H1 (cell line): Measurements from ENCODE around the gene DHX57. TPM values are rescaled to one million over a fixed set of nuclear protein-coding genes. Genes with fewer than 3 reads are reported as not detected.

Source experiments
- CTCF ChIA-PET: fragments of 300-600 bp; sonication (Branson Sonifier 250); formaldehyde crosslinking; loops from one replicate; lab custom pipeline; 2021; ENCODE audit not compliant: partially characterized antibody; lab: Charles Lee
- POLR2A ChIA-PET: fragments of 300-600 bp; sonication (Branson Sonifier 250); formaldehyde crosslinking; loops from one replicate; lab custom pipeline; 2021; ENCODE audit warnings: inconsistent platforms; ENCODE audit not compliant: partially characterized antibody; lab: Charles Lee
- DNase-seq, 2 experiments: peaks; one replicate each; pipeline versions ENCODE4 v3.0.0 to v3.0.0-alpha.2; 2010 to 2022; ENCODE audit warnings: low spot score in 2 of 2, low read depth in 1 of 2, mixed read lengths in 1 of 2
- FAIRE-seq: peaks from 2 replicates; lab custom pipeline; 2011; peaks lifted over from hg19 to GRCh38; lab: Jason Lieb, UNC
- H2AFZ ChIP-seq: 2 replicates; pipeline ENCODE4 v1.8.1; 2012; ENCODE audit warnings: low read length, inconsistent platforms
- H2AK5ac ChIP-seq: 2 replicates; pipeline ENCODE4 v1.6.1; 2013; ENCODE audit warnings: low read depth, low read length
- H2BK120ac ChIP-seq: replicated peaks from 2 replicates; pipeline ENCODE3; 2013; ENCODE audit warnings: low read depth, low read length, inconsistent platforms
- H2BK12ac ChIP-seq: 2 replicates; pipeline ENCODE4 v1.6.1; 2013; ENCODE audit warnings: low read depth, low read length
- H2BK15ac ChIP-seq: 2 replicates; pipeline ENCODE4 v1.6.1; 2013; ENCODE audit warnings: low read length
- H2BK20ac ChIP-seq: 2 replicates; pipeline ENCODE4 v1.6.1; 2013; ENCODE audit warnings: low read length
- H2BK5ac ChIP-seq: 2 replicates; pipeline ENCODE4 v1.6.1; 2013; ENCODE audit warnings: low read depth, low read length
- H3K14ac ChIP-seq: 2 replicates; pipeline ENCODE4 v1.6.1; 2013; ENCODE audit warnings: inconsistent platforms; ENCODE audit not compliant: insufficient read length
- H3K18ac ChIP-seq: 2 replicates; pipeline ENCODE4 v1.6.1; 2013; ENCODE audit warnings: low read length; ENCODE audit errors: extremely low read depth
- H3K23ac ChIP-seq: 2 replicates; pipeline ENCODE4 v1.6.1; 2013; ENCODE audit warnings: inconsistent platforms; ENCODE audit not compliant: insufficient read length
- H3K23me2 ChIP-seq: 2 replicates; pipeline ENCODE4 v1.6.1; 2013; ENCODE audit warnings: low read depth, low read length
- H3K27ac ChIP-seq: 2 replicates; pipeline ENCODE4 v1.6.1; 2011; ENCODE audit warnings: low read depth, low read length, inconsistent platforms
- H3K27me3 ChIP-seq, 4 experiments: replicated peaks in 1 of 4; 1 replicate in 1 of 4; 2 replicates in 3 of 4; pipeline versions ENCODE4 v1.6.1 to v1.8.1; 2011 to 2013; ENCODE audit warnings: low read length in 3 of 4, mild to moderate bottlenecking in 3 of 4, inconsistent platforms in 2 of 4, mixed read lengths in 2 of 4, moderate library complexity in 1 of 4; ENCODE audit not compliant: control insufficient read depth in 3 of 4, insufficient read depth in 3 of 4; ENCODE audit errors: extremely low read depth in 1 of 4
- H3K36me3 ChIP-seq, 4 experiments: 2 replicates each; pipeline versions ENCODE4 v1.6.1 to v1.8.1; 2011 to 2013; ENCODE audit warnings: mild to moderate bottlenecking in 4 of 4, low read length in 3 of 4, moderate library complexity in 2 of 4, control low read depth in 1 of 4, inconsistent platforms in 1 of 4; ENCODE audit not compliant: insufficient read depth in 4 of 4, control insufficient read depth in 2 of 4
- H3K4ac ChIP-seq: replicated peaks from 2 replicates; pipeline ENCODE3; 2013; ENCODE audit warnings: low read length, low read depth, mixed read lengths, inconsistent platforms; ENCODE audit not compliant: insufficient read length
- H3K4me1 ChIP-seq, 4 experiments: replicated peaks in 1 of 4; 1 replicate in 1 of 4; 2 replicates in 3 of 4; pipeline versions ENCODE4 v1.6.1 to v1.8.1; 2011 to 2013; ENCODE audit warnings: low read length in 3 of 4, inconsistent platforms in 2 of 4, mixed read lengths in 1 of 4; ENCODE audit not compliant: insufficient read depth in 4 of 4, control insufficient read depth in 3 of 4
- H3K4me2 ChIP-seq, 2 experiments: 2 replicates each; pipeline versions ENCODE4 v1.6.1 to v1.8.1; 2011 to 2013; ENCODE audit warnings: low read depth in 2 of 2, low read length in 2 of 2, control low read depth in 1 of 2, inconsistent platforms in 1 of 2, mild to moderate bottlenecking in 1 of 2; ENCODE audit not compliant: insufficient read depth in 1 of 2
- H3K4me3 ChIP-seq, 4 experiments: fragments of 200-600, 300-600 bp in 1 of 4; sonication (generic), shearing (Covaris generic), sonication (Bioruptor Twin) in 1 of 4; 2 replicates each; pipeline versions ENCODE4 v1.5.1 to v1.8.1; 2011 to 2016; ENCODE audit warnings: low read length in 4 of 4, low read depth in 3 of 4, control low read depth in 2 of 4, inconsistent platforms in 2 of 4, mild to moderate bottlenecking in 2 of 4, mixed read lengths in 1 of 4, moderate library complexity in 1 of 4; ENCODE audit not compliant: insufficient read depth in 2 of 4; ENCODE audit errors: extremely low read depth in 1 of 4
- H3K56ac ChIP-seq: replicated peaks from 2 replicates; pipeline ENCODE3; 2013; ENCODE audit warnings: low read depth, mild to moderate bottlenecking, mixed read lengths, low read length, inconsistent platforms; ENCODE audit not compliant: insufficient read length
- H3K79me1 ChIP-seq: 2 replicates; pipeline ENCODE4 v1.6.1; 2013; ENCODE audit warnings: low read depth, low read length, control low read depth
- H3K79me2 ChIP-seq, 2 experiments: 2 replicates each; pipeline versions ENCODE4 v1.6.1 to v1.8.1; 2012 to 2013; ENCODE audit warnings: low read length in 2 of 2, mild to moderate bottlenecking in 2 of 2, inconsistent platforms in 1 of 2; ENCODE audit not compliant: insufficient read depth in 2 of 2, control insufficient read depth in 1 of 2
- H3K9ac ChIP-seq, 4 experiments: replicated peaks in 1 of 4; 1 replicate in 1 of 4; 2 replicates in 3 of 4; pipeline versions ENCODE4 v1.6.1 to v1.8.1; 2011 to 2013; ENCODE audit warnings: low read depth in 3 of 4, low read length in 3 of 4, control low read depth in 2 of 4, mild to moderate bottlenecking in 2 of 4, moderate library complexity in 2 of 4, inconsistent platforms in 1 of 4; ENCODE audit errors: extremely low read depth in 1 of 4
- H3K9me3 ChIP-seq, 2 experiments: 2 replicates each; pipeline versions ENCODE4 v1.6.1 to v1.8.1; 2012 to 2013; ENCODE audit warnings: mild to moderate bottlenecking in 2 of 2, moderate library complexity in 2 of 2, control low read depth in 1 of 2, inconsistent platforms in 1 of 2, low read depth in 1 of 2, low read length in 1 of 2, mixed read lengths in 1 of 2; ENCODE audit not compliant: insufficient read depth in 2 of 2
- H4K20me1 ChIP-seq, 2 experiments: replicated peaks in 1 of 2; 2 replicates each; pipeline versions ENCODE3 to v1.8.1; 2011 to 2013; ENCODE audit warnings: inconsistent platforms in 2 of 2, low read length in 2 of 2, mild to moderate bottlenecking in 1 of 2; ENCODE audit not compliant: insufficient read depth in 2 of 2, control insufficient read depth in 1 of 2
- H4K5ac ChIP-seq: 2 replicates; pipeline ENCODE4 v1.6.1; 2013; ENCODE audit warnings: low read length, low read depth, mixed read lengths, inconsistent platforms; ENCODE audit not compliant: insufficient read length
- H4K8ac ChIP-seq: 2 replicates; pipeline ENCODE4 v1.8.0; 2013; ENCODE audit warnings: mild to moderate bottlenecking, moderate library complexity, low read length, inconsistent platforms; ENCODE audit not compliant: insufficient read depth; ENCODE audit errors: extremely low read depth
- H4K91ac ChIP-seq: replicated peaks from 2 replicates; pipeline ENCODE3; 2013; ENCODE audit warnings: low read length, mixed read lengths, inconsistent platforms; ENCODE audit not compliant: insufficient read length
- ASH2L ChIP-seq: fragments of 200-600, 300-600 bp; sonication (generic); IDR thresholded peaks from one replicate; pipeline ENCODE4 v1.7.1; 2017; ENCODE audit warnings: low read length
- BACH1 ChIP-seq: IDR thresholded peaks from 2 replicates; pipeline ENCODE4 v1.6.1; 2012; ENCODE audit warnings: low read length, improper control_type of control experiment
- CEBPB ChIP-seq: IDR thresholded peaks from 2 replicates; pipeline ENCODE4 v1.6.1; 2012; ENCODE audit warnings: low read depth, low read length
- CREB1 ChIP-seq: IDR thresholded peaks from 2 replicates; pipeline ENCODE4 v1.6.1; 2012; ENCODE audit warnings: inconsistent platforms
- EGR1 ChIP-seq: IDR thresholded peaks from 2 replicates; pipeline ENCODE4 v1.6.1; 2011; ENCODE audit warnings: low read depth, low read length, borderline replicate concordance
- JUN ChIP-seq: IDR thresholded peaks from 2 replicates; pipeline ENCODE4 v1.6.1; 2011; ENCODE audit warnings: low read depth, mild to moderate bottlenecking, improper control_type of control experiment, low read length
- RBBP5 ChIP-seq: IDR thresholded peaks from 2 replicates; pipeline ENCODE4 v1.7.1; 2012; ENCODE audit warnings: low read depth, mild to moderate bottlenecking, inconsistent platforms, low read length, moderate library complexity, borderline replicate concordance
- SAP30 ChIP-seq: fragments of 300-600 bp; sonication (generic); IDR thresholded peaks from 2 replicates; pipeline ENCODE4 v1.7.1; 2012; ENCODE audit warnings: low read length, moderate library complexity, mild to moderate bottlenecking, inconsistent platforms; ENCODE audit not compliant: insufficient read depth, insufficient replicate concordance
- SP4 ChIP-seq: IDR thresholded peaks from 2 replicates; pipeline ENCODE4 v1.6.1; 2012; ENCODE audit warnings: low read length, inconsistent platforms
- SUZ12 ChIP-seq: fragments of 200-600 bp; sonication (generic); IDR thresholded peaks from 2 replicates; pipeline ENCODE4 v1.6.1; 2012; ENCODE audit warnings: mild to moderate bottlenecking, inconsistent platforms, low read length, moderate library complexity, mixed read lengths
- TAF1 ChIP-seq: IDR thresholded peaks from 2 replicates; pipeline ENCODE4 v1.6.1; 2011; ENCODE audit warnings: mild to moderate bottlenecking, low read depth, low read length
- TAF7 ChIP-seq: optimal IDR thresholded peaks from 2 replicates; pipeline ENCODE3; 2011; ENCODE audit warnings: low read depth, mild to moderate bottlenecking, inconsistent platforms, low read length, moderate library complexity, borderline replicate concordance
- TEAD4 ChIP-seq: IDR thresholded peaks from 2 replicates; pipeline ENCODE4 v1.6.1; 2012; ENCODE audit warnings: low read depth, low read length, inconsistent platforms, mixed read lengths
- WGBS, 2 experiments: shearing (Covaris generic) in 1 of 2; methylation state at CpG; one replicate each; pipeline versions ENCODE4 v1.1.6 to v1.1.7; 2013 to 2015; ENCODE audit warnings: low lambda C conversion rate in 2 of 2, mixed read lengths in 2 of 2, inconsistent platforms in 1 of 2, low coverage in 1 of 2, missing lambda C conversion rate in 1 of 2; ENCODE audit not compliant: insufficient replicate concordance in 2 of 2, insufficient coverage in 1 of 2, insufficient read length in 1 of 2; ENCODE audit errors: extremely low coverage in 1 of 2, missing lambda C conversion rate in 1 of 2; 5-methylcytosine and 5-hydroxymethylcytosine counted together
- polyA plus RNA-seq, 7 experiments: library from polyadenylated mRNA; depleted of rRNA in 3 of 7; stranded (reverse) in 5 of 7; unstranded in 2 of 7; fragments of >200 nt in 5 of 7; fragments of 200-250 nt in 2 of 7; gene quantifications; 1 replicate in 5 of 7; 2 replicates in 1 of 7; 4 replicates in 1 of 7; pipeline versions ENCODE4 v1.2.1 to v1.2.3, GENCODE V29; 2011 to 2013; ENCODE audit warnings: missing spikeins in 2 of 7, mixed read lengths in 2 of 7
- total RNA-seq: library from RNA; stranded (reverse); fragmentation: NEBNext Ultra II Directional; extraction: Animal tissue kit (Norgen Biotek cat#: 25700); gene quantifications from 2 replicates; pipeline ENCODE4 v1.2.1, GENCODE V29; 2021

The DHX57 gene
- total and polyA plus RNA-seq, 2 of the 8 experiments (the other 6 are each of a cell fraction or from before 2014, with no cell fraction given): 10.7 to 32.9 TPM

DNA sequence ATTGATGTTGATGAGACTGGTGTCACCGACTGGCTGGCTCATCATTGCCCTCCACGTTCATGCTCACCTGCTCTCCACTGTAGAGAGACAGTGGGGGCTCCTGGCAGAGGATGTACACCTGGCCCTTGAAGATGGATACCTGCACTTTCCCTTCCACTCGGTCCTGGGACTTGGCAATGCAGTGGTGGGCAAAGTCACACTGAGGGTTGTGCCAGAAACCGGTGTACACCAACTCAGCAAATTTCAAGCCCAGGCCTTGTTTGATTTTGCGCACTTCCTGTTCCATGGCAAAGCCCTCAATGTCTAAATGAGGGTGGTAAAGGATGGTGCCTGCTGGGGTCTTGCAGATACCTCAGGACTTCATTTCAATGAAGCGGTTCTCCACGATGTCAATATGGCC lies 65.2 kb downstream of the DHX57 start:
- Histone ChIP-seq H3K79me2 (no peaks in the 10 kb centered on the region), H2BK20ac (no peak overlapping the region), H4K91ac (no peak overlapping the region), H3K27me3 (no peaks in the 10 kb centered on the region), H4K20me1 (peaks cover 0 to 1% of the 10 kb centered on the region in 2 experiments), H2BK120ac (no peak overlapping the region), H3K36me3 (peaks cover 6 to 35% (median 17%) of the 10 kb centered on the region in 4 experiments; a peak in 7 of 8 replicates), H3K4me3 (no peak overlapping the region), H3K4me1 (no peaks in the 10 kb centered on the region), H3K4ac (no peak overlapping the region), H2BK12ac (no peak overlapping the region), H3K56ac (no peak overlapping the region), H3K4me2 (no peak overlapping the region), H2BK5ac (no peak overlapping the region), H2AFZ (no peak overlapping the region), H3K14ac (no peak overlapping the region), H2BK15ac (no peak overlapping the region), H3K18ac (no peak overlapping the region), H2AK5ac (no peak overlapping the region), H3K9ac (no peak overlapping the region), H4K5ac (no peak overlapping the region), H3K23ac (no peak overlapping the region), H3K79me1 (no peaks in the 10 kb centered on the region), H4K8ac (no peak overlapping the region), H3K23me2 (no peaks in the 10 kb centered on the region), H3K27ac (no peak overlapping the region), H3K9me3 (no peaks in the 10 kb centered on the region)
- ChIA-PET POLR2A (interaction anchor here (0.9 to 1.2 kb wide), 2 partner anchors 59 to 60 kb away, joined by 3 to 4 read pairs; partner anchors contain the start of gene SRSF7), CTCF (interaction anchor here (0.7 kb wide), 1 partner anchor 15 kb away, joined by 5 read pairs; no protein-coding TSS in a partner anchor)
- DNase-seq (no peak), FAIRE-seq (no peak)
- WGBS, 2 experiments: 96% methylated on average over 7 of the region's 7 CpGs; no CpG with 5 or more reads in 1 of the 2 experiments
- TF ChIP-seq CREB1 (no peak), TAF7 (no peak), BACH1 (no peak), SP4 (no peak), JUN (no peak), CEBPB (no peak), ASH2L (no peak), EGR1 (no peak), SUZ12 (no peak), TAF1 (no peak), SAP30 (no peak), TEAD4 (no peak), RBBP5 (no peak)
